IPS DF 19.7 (cell line): Measurements from ENCODE around the gene SETD3.
"Not testable (repeated sequence)": the region's sequence is repeated elsewhere in the genome, so short reads cannot be mapped to it uniquely, and the experiment has no call there.

Source experiments
- DNase-seq: peaks from one replicate; pipeline ENCODE4 v3.0.0-alpha.2; 2013; ENCODE audit warnings: low read depth, low spot score

Gene SETD3

GRCh38 chr14:99360774-99361595, 119.7 kb downstream of the SETD3 start:
- DNase-seq, result no peak

DNA sequence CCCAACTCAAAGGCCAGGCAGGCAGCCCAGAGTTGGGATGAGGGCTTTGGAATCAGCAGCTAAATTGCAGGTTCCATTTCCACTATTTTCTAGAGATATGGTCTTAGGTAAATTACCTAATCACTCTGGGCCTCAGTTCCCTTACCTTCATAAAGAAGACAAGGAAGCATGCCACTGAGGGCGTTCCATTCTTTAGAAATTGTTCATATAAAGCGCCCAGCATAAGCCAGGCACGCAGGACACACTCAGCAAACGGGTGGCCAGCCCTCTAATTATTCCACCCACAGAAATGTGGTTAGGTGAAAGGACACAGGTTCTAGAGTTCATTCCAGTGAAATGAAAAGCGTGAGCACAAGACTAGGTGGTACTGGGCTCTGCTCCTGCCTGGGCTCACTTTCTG, 120.8 kb downstream of the SETD3 start:
- no peak for DNase-seq

DNA sequence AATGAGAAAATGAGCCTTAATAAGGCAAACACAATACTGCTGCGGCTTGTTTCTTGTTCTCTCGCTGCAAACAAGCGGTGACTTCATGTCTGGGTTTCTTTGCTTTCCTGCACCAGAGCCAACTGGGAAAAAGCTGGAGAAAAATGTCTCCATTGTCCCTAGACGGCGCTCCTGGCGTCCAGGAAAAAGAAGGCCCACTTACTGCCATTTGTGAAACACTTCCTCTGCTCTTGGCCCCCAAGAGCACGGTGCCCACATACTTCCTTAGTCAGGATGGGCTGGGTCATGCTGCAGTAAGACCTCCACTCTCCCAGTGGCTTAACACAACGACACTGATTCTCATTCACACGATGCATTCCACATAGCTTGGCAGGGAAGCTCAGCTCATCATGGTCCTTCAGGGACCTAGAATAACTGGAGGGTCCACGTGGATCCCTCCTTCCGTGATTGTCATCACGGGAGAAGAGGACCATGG, 122.7 kb downstream of the SETD3 start:
- no peak for DNase-seq

DNA sequence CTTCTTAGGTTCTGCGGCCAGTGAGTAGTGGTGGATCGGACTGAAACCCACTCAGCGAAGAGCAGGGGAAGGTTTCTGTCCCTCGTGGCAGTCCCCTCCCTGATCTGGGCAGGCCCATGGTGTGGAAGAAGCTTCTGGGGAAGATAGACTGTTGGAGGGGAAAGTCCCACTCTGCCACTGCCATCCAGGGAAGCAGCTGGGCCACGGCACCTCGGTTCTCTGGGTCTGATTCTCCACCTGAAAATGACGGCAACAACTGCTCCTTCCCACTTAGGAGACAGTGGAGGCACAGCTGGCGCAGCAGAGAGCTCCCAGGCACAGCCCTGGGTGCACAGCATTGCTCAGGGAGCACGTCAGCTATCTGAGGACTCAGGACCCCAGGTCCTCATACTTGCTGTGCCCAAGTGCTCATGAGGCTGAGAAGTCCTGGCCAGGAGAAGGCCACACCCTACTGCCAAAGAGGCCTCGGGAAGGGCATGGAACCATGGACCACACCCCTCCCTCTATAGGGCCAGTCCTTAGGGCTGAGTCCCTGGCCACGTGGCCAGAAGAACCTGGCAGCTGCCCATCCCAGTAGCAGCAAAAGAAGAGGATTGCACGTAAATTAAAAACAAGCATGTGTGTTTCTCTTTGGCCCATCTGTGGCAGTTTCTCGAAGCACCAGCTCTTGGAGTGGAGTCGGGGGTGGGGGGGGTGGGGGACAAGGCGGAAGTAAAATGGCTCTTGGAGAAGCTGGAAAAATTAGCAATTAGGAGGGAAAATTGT, 123.3 kb downstream of the SETD3 start:
- DNase-seq, result no peak

- DNase-seq, result no peak
Observed at GRCh38 chr14:99356031-99356608, 124.5 kb downstream of the SETD3 start.

GRCh38 chr14:99354166-99354875, 126.3 kb downstream of the SETD3 start:
- DNase-seq, result no peak

- no peak for DNase-seq
Observed at GRCh38 chr14:99352688-99353280, 127.9 kb downstream of the SETD3 start.

- DNase-seq, result no peak
Observed at GRCh38 chr14:99351166-99352007, 129.3 kb downstream of the SETD3 start.

DNA sequence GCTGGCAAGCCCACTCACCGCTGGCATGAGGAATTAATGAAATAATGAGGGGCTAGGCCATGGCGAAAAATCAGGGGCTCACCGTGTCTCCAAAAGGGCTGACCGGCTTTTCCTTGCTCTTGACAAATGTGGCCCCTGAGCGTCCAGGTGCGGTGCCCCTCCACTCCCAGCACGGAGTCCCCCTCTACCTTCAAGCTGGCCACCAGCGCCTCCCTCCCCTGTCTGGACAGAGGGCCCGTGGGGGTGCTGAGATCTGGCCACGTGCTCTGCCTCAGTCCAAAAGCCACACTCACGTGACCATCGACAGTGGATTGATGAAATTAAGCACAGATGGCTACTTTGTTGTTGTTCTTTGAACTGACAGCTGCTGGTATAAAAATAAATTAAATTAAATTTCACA, 129.9 kb downstream of the SETD3 start:
- DNase-seq, result no peak

DNA sequence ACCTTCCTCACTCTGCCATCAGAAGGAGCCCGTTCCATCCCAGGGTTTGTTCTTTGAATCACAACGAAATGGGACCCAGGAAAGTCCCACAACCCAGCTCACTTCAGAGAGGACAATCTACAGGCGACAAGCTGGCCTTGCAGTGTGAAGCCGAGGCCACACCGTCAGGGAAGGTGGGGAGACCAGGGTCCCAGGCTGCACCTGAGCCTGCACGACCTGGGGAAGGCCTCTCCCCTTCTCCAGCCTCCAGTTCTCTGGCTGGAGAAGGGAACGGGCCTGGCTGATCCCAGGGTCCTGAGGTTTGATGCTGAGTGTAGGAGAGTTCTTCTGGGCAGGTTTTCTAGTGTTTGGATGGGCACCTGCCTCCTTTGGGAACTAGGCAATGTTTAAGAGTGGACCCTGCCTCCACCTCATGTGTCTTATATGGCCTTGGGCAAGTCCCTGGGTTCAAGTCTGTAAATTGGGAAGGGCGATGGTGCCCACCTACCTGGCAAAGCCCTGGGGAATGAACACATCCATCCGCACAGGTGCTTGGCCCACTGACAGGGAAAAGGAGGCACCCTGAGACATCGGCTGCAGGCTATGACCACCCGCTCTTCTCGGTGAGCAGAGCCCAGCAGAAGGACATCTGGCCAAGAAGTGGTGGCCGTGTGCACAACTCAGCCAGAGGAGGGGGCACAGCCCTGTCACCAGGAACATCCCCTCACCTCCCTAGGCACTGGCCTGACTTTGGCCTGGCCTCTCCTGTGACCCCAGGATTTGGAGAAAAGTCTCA, 130.8 kb downstream of the SETD3 start:
- DNase-seq, result no peak

GRCh38 chr14:99348816-99349614, 131.6 kb downstream of the SETD3 start:
- DNase-seq, result no peak

GRCh38 chr14:99348231-99348630, 132.4 kb downstream of the SETD3 start:
- DNase-seq, result not testable (repeated sequence)
